GM12892 (cell line): Measurements from ENCODE around the gene SCG5.

Experiments
- DNase-seq: peaks from one replicate; pipeline ENCODE4 v3.0.0; 2011; ENCODE audit not compliant: insufficient read length
- FAIRE-seq: peaks from 2 replicates; lab custom pipeline; 2011; peaks lifted over from hg19 to GRCh38; lab: Jason Lieb, UNC
- POLR2A ChIP-seq: IDR thresholded peaks from 2 replicates; pipeline ENCODE4 v1.6.1; 2011; ENCODE audit warnings: low read depth, low read length, control low read depth
- POLR2AphosphoS5 ChIP-seq: IDR thresholded peaks from 2 replicates; pipeline ENCODE4 v1.6.1; 2011; ENCODE audit warnings: low read depth, low read length, control low read depth
- TAF1 ChIP-seq: IDR thresholded peaks from 2 replicates; pipeline ENCODE4 v1.6.1; 2011; ENCODE audit warnings: low read depth, mild to moderate bottlenecking, control low read depth, low read length, borderline replicate concordance

SCG5 gene

GRCh38 chr15:32667321-32667720 is 25.8 kb downstream of the SCG5 start:
- no peak for TF ChIP-seq TAF1
- no peak for TF ChIP-seq POLR2AphosphoS5
- TF ChIP-seq POLR2A = no peak
- FAIRE-seq (no peak), DNase-seq (no peak)

GRCh38 chr15:32668942-32669341 is 27.4 kb downstream of the SCG5 start:
- no peak for DNase-seq
- TF ChIP-seq POLR2AphosphoS5 = no peak
- no peak for TF ChIP-seq POLR2A
- TF ChIP-seq TAF1 = no peak
- no peak for FAIRE-seq

GRCh38 chr15:32669896-32670611 is 28.5 kb downstream of the SCG5 start:
- DNase-seq (no peak), FAIRE-seq (no peak)
- no peak for TF ChIP-seq TAF1
- TF ChIP-seq POLR2A = no peak
- no peak for TF ChIP-seq POLR2AphosphoS5

- DNase-seq = no peak
- FAIRE-seq = no peak
- TF ChIP-seq POLR2A = no peak
- TF ChIP-seq POLR2AphosphoS5 = no peak
- TF ChIP-seq TAF1 = no peak
Observed at GRCh38 chr15:32670623-32671022, 29.1 kb downstream of the SCG5 start.

GRCh38 chr15:32671339-32672325 is 30.1 kb downstream of the SCG5 start:
- FAIRE-seq (no peak), DNase-seq (no peak)
- TF ChIP-seq POLR2AphosphoS5 (no peak), TAF1 (no peak), POLR2A (no peak)

- TF ChIP-seq TAF1 (no peak), POLR2AphosphoS5 (no peak), POLR2A (no peak)
- FAIRE-seq = no peak
- DNase-seq = no peak
Observed at GRCh38 chr15:32674681-32675080, 33.2 kb downstream of the SCG5 start.

- DNase-seq (no peak), FAIRE-seq (no peak)
- no peak for TF ChIP-seq POLR2AphosphoS5
- no peak for TF ChIP-seq TAF1
- no peak for TF ChIP-seq POLR2A
Observed at GRCh38 chr15:32675466-32675865, 34.0 kb downstream of the SCG5 start.

GRCh38 chr15:32676169-32676568 is 34.7 kb downstream of the SCG5 start:
- DNase-seq = no peak
- FAIRE-seq = no peak
- TF ChIP-seq POLR2A (no peak), TAF1 (no peak), POLR2AphosphoS5 (no peak)

- no peak for DNase-seq
- no peak for FAIRE-seq
- no peak for TF ChIP-seq POLR2AphosphoS5
- TF ChIP-seq POLR2A = no peak
- no peak for TF ChIP-seq TAF1
Observed at GRCh38 chr15:32677238-32677750, 35.8 kb downstream of the SCG5 start.

- FAIRE-seq (no peak), DNase-seq (no peak)
- no peak for TF ChIP-seq POLR2A
Observed at GRCh38 chr15:32679298-32679690, 37.8 kb downstream of the SCG5 start.

GRCh38 chr15:32682569-32682968 is 41.1 kb downstream of the SCG5 start:
- TF ChIP-seq TAF1 = no peak
- no peak for TF ChIP-seq POLR2A
- TF ChIP-seq POLR2AphosphoS5 = no peak
- DNase-seq (no peak), FAIRE-seq (no peak)
